Mesothelial cell of epicardium (in vitro differentiated cells): ENCODE measurements around the gene IGSF22. TPM values are rescaled to one million over a fixed set of nuclear protein-coding genes. Genes with fewer than 3 reads are reported as not detected.

ENCODE experiments used
- DNase-seq, 2 experiments: peaks; one replicate each; pipeline ENCODE4 v3.0.0; 2021; ENCODE audit warnings: low spot score in 2 of 2; ENCODE audit not compliant: unreplicated experiment in 2 of 2
- H3K27ac Mint-ChIP-seq: 2 replicates; pipeline ENCODE4 v1.8.0; 2021; ENCODE audit warnings: mixed read lengths
- H3K27me3 Mint-ChIP-seq: 2 replicates; pipeline ENCODE4 v1.8.0; 2021; ENCODE audit warnings: low read depth, mixed read lengths
- H3K36me3 Mint-ChIP-seq: 2 replicates; pipeline ENCODE4 v1.8.0; 2021; ENCODE audit warnings: mixed read lengths
- H3K4me1 Mint-ChIP-seq: 2 replicates; pipeline ENCODE4 v1.8.0; 2021; ENCODE audit warnings: mixed read lengths
- H3K4me3 Mint-ChIP-seq: 2 replicates; pipeline ENCODE4 v1.8.0; 2021; ENCODE audit warnings: mild to moderate bottlenecking, moderate library complexity, mixed read lengths
- H3K9me3 Mint-ChIP-seq: 2 replicates; pipeline ENCODE4 v1.8.0; 2021; ENCODE audit warnings: mixed read lengths
- total RNA-seq: library from RNA; stranded (reverse); gene quantifications from 3 replicates; pipeline ENCODE4 v1.2.1, GENCODE V29; 2021
- TF ChIP-seq, protein P1 (sequence below): fragments of 200-600 bp; sonication (generic); IDR thresholded peaks from one replicate; pipeline ENCODE4 v1.5.0; 2021; ENCODE audit warnings: antibody characterized with exemption; ENCODE audit not compliant: unreplicated experiment

The IGSF22 gene
- 0.24 to 0.47 TPM (median 0.45 TPM) in 3 replicates for total RNA-seq

DNA sequence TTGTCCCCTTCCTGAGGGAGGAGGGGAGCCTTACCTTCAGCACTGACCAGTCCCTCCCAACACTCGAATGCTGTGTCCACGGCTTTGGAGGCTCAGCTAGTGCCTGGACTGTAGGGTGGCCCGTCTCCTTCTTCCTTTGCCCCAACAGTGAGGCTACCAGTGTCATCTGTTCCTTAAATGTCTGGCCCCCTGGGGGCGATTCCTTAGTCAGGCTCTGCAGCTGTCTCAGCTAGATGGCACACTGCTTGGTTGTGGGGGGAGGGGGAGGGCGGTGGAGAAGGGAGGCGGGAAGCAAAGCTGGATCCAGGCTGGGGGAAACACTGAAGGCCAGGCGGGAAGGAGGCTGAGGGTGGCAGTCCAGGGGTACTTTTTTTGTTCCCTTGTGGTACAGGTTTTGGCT, at the start of gene IGSF22:
TSS of gene IGSF22 (minus strand) at position 149 of the 400 bp plus-strand sequence. CDS start 1,952 bp downstream, outside the sequence.
- H3K27ac Mint-ChIP-seq = no peak within 1 kb of the TSS
- no peak for DNase-seq

DNA sequence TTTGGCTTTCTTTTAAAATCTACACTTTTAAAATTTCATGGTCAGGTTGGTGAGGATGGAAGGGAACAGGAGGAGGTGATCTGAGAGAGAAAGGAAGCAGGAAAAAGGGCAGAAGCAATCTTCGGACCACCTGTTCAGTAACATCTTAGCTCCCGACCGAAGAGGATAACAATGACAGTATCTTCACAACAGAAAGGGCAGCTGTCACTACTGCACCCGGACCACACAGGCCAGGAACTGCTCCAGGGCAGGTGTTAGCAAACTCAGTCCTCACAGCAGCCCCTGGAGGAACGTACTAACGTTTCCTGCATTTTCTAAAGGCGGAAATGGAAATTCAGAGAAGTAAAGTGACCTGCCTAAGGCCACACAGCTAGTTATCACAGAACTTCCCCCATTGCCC, 48.8 kb upstream of the IGSF22 start:
- DNase-seq = no peak
- no peak overlapping the region for H3K4me3 Mint-ChIP-seq
- no peak overlapping the region for H3K27ac Mint-ChIP-seq
- H3K27me3 Mint-ChIP-seq = peaks cover 49% of the 10 kb centered on the region
- no peaks in the 10 kb centered on the region for H3K4me1 Mint-ChIP-seq
- H3K36me3 Mint-ChIP-seq = no peaks in the 10 kb centered on the region
- peaks cover 3% of the 10 kb centered on the region for H3K9me3 Mint-ChIP-seq
- TF ChIP-seq, protein P1, sequence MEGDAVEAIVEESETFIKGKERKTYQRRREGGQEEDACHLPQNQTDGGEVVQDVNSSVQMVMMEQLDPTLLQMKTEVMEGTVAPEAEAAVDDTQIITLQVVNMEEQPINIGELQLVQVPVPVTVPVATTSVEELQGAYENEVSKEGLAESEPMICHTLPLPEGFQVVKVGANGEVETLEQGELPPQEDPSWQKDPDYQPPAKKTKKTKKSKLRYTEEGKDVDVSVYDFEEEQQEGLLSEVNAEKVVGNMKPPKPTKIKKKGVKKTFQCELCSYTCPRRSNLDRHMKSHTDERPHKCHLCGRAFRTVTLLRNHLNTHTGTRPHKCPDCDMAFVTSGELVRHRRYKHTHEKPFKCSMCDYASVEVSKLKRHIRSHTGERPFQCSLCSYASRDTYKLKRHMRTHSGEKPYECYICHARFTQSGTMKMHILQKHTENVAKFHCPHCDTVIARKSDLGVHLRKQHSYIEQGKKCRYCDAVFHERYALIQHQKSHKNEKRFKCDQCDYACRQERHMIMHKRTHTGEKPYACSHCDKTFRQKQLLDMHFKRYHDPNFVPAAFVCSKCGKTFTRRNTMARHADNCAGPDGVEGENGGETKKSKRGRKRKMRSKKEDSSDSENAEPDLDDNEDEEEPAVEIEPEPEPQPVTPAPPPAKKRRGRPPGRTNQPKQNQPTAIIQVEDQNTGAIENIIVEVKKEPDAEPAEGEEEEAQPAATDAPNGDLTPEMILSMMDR = no peak

More for the DNA sequence above, at the start of gene IGSF22:
- Mint-ChIP-seq H3K4me1 (peaks cover 13% of the 10 kb centered on the region), H3K4me3 (no peak within 1 kb of the TSS), H3K36me3 (no peaks in the 10 kb centered on the region), H3K27me3 (peaks cover 4% of the 10 kb centered on the region), H3K9me3 (no peaks in the 10 kb centered on the region)
- TF ChIP-seq, protein P1 = no peak

DNA sequence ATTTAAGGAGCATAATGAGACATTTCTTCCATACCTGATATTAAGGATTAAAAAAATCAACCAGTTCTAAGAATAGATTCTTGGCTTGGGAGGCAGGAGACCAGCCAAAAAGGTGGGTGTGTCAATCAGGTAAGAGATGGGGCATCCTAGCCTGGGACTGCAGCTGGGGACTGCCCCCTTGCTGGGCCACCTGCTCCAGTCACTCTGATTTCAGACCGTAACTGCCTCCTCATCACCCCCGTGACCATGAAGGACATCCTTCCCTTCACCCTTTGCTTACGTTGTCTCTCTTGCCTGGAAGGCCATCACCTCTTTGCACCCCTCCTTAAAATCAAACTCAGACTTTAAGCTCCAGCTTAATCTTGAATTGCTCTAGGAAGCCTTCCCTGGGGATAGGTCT, 47.7 kb upstream of the IGSF22 start:
- Mint-ChIP-seq H3K27me3 (peaks cover 49% of the 10 kb centered on the region), H3K9me3 (peaks cover 3% of the 10 kb centered on the region), H3K4me3 (no peak overlapping the region), H3K36me3 (no peaks in the 10 kb centered on the region), H3K27ac (no peak overlapping the region), H3K4me1 (no peaks in the 10 kb centered on the region)
- no peak for DNase-seq
- TF ChIP-seq, protein P1 = no peak

DNA sequence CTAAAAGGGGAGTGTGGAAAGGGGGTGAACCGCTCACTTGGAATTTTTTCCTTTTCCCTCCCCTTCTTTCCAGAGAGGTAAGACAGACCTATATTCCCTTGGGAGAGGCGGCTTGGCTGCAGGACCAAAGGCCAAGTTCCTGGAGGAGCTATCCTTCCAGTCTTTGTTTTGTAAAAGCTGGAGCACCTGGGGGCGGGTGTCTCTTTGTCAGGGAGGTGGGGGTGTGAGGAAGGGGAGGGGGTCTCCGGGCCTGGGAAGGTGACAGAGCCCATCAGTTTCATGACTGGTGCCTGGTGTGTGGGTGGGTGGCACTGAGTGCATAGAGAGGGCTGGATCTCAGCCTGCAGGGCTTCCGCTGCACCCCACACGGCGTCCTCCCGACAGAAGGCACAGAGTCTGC, 47.1 kb upstream of the IGSF22 start:
- Mint-ChIP-seq H3K4me1 (no peaks in the 10 kb centered on the region), H3K4me3 (no peak overlapping the region), H3K27me3 (peaks cover 49% of the 10 kb centered on the region), H3K36me3 (no peaks in the 10 kb centered on the region), H3K9me3 (peaks cover 3% of the 10 kb centered on the region), H3K27ac (no peak overlapping the region)
- TF ChIP-seq, protein P1 = no peak
- no peak for DNase-seq

DNA sequence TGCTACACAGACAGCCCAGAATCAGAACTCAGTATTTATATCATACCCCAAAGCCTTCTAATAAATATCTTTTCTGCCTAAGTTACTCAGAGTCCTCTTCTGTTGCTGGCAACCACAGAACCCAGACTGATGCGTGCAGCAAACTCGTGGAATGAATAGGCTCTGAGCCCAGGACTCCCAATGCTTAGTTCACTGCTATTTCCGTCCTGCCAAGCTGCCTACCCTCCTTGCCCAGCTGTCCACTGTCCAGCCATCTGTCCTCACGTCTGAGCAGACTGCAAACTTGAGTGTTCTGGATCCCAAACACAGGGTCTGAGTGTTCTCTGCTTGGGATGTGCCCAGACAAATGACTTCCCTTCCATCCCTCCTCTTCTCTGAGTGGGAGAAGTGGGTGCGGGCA, 46.2 kb upstream of the IGSF22 start:
- H3K27me3 Mint-ChIP-seq = peaks cover 46% of the 10 kb centered on the region
- no peaks in the 10 kb centered on the region for H3K4me1 Mint-ChIP-seq
- TF ChIP-seq, protein P1 = no peak
- H3K9me3 Mint-ChIP-seq = no peaks in the 10 kb centered on the region
- no peaks in the 10 kb centered on the region for H3K36me3 Mint-ChIP-seq
- DNase-seq = no peak
- H3K27ac Mint-ChIP-seq = no peak overlapping the region
- H3K4me3 Mint-ChIP-seq = no peak overlapping the region
